ENCODE measurements around the gene PAK3.

PAK3 gene

DNA sequence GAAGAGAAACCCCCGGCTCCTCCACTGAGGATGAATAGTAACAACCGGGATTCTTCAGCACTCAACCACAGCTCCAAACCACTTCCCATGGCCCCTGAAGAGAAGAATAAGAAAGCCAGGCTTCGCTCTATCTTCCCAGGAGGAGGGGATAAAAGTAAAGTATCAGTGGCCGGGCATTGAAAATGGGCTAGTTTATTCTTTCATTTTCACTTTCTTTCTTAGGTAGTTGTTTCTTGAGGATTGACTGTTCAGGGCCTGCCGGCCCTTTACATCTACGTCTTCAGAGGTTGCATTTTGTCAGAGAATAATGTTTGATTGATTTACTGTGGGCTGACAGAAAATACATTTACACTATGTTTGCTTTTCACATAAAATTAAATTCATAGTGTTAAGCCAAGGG is 27.1 kb downstream of the PAK3 start:
- H3K23ac ChIP-seq (ENCODE audit: low read length) = no peak overlapping the region
- no peaks in the 10 kb centered on the region for H3K4me1 ChIP-seq (ENCODE audit: control insufficient read depth, low read depth, low read length)
- no peak overlapping the region for H3K18ac ChIP-seq (ENCODE audit: low read length)
- no peak overlapping the region for H3K27ac ChIP-seq (ENCODE audit: low read depth, low read length)
- no peaks in the 10 kb centered on the region for H3K36me3 ChIP-seq (ENCODE audit: control insufficient read depth, insufficient read depth, low read length)
- no peak overlapping the region for H3K4me2 ChIP-seq (ENCODE audit: low read length)
- H3K4ac ChIP-seq (ENCODE audit: low read depth, low read length) = no peak overlapping the region
- H3K79me1 ChIP-seq (ENCODE audit: low read length) = no peaks in the 10 kb centered on the region
- WGBS (ENCODE audit: extremely low coverage, insufficient coverage, low lambda C conversion rate) = no CpG with 5 or more reads among the region's 6 CpGs
- no peak overlapping the region for H3K56ac ChIP-seq (ENCODE audit: low read length)
- H3K27me3 ChIP-seq (ENCODE audit: insufficient read depth, low read length, poor library complexity) = no peaks in the 10 kb centered on the region
- H4K8ac ChIP-seq (ENCODE audit: low read depth, low read length) = no peak overlapping the region
- no peak overlapping the region for H4K5ac ChIP-seq (ENCODE audit: low read length)
- H2AK5ac ChIP-seq (ENCODE audit: low read length) = no peak overlapping the region
- DNase-seq = no peak
- no peak overlapping the region for H2BK5ac ChIP-seq (ENCODE audit: low read length)
- no peak overlapping the region for H2BK15ac ChIP-seq (replicated peaks; ENCODE audit: low read depth)
- no peaks in the 10 kb centered on the region for H3K79me2 ChIP-seq (ENCODE audit: control insufficient read depth, insufficient read depth, low read length)
- no peak overlapping the region for H3K9ac ChIP-seq (ENCODE audit: low read length)
- H2BK120ac ChIP-seq (ENCODE audit: low read depth, low read length) = no peak overlapping the region
- H3K4me3 ChIP-seq (ENCODE audit: low read length) = no peak overlapping the region

DNA sequence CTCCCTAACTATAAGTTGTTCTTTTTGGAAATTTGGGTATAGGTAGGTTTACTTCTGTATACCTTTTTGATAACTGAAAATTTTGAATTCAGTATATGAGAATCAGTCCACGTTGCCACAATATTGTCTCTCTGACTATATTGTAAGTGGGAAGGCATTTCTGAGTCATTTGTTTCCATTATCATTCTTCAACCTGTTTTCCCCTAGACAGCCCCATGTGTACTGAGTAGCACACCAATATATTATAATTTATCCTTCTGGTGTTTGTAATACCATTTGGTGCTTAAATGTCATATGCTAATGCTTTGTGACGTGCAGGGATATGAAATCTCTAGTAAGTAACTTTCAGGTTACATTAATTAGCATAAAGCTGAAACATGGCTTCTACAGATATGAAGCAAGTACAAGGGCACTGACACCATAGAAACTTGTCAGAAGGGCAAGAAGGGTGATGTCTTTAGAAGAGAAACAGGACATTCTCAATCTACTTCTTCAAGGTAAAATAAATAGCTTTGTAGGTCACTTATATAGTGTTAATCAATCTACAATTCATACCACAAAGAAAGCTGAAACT is 27.7 kb downstream of the PAK3 start:
- Histone ChIP-seq H2BK120ac (ENCODE audit: low read depth, low read length) (no peak overlapping the region), H3K18ac (ENCODE audit: low read length) (no peak overlapping the region), H4K8ac (ENCODE audit: low read depth, low read length) (no peak overlapping the region), H3K4me2 (ENCODE audit: low read length) (no peak overlapping the region), H3K36me3 (ENCODE audit: control insufficient read depth, insufficient read depth, low read length) (no peaks in the 10 kb centered on the region), H3K9ac (ENCODE audit: low read length) (no peak overlapping the region), H3K56ac (ENCODE audit: low read length) (no peak overlapping the region), H2BK15ac (replicated peaks; ENCODE audit: low read depth) (no peak overlapping the region), H3K27ac (ENCODE audit: low read depth, low read length) (no peak overlapping the region), H3K79me1 (ENCODE audit: low read length) (no peaks in the 10 kb centered on the region), H3K27me3 (ENCODE audit: insufficient read depth, low read length, poor library complexity) (no peaks in the 10 kb centered on the region), H3K79me2 (ENCODE audit: control insufficient read depth, insufficient read depth, low read length) (no peaks in the 10 kb centered on the region), H3K4me3 (ENCODE audit: low read length) (no peak overlapping the region), H3K4ac (ENCODE audit: low read depth, low read length) (no peak overlapping the region), H4K5ac (ENCODE audit: low read length) (no peak overlapping the region), H2AK5ac (ENCODE audit: low read length) (no peak overlapping the region), H2BK5ac (ENCODE audit: low read length) (no peak overlapping the region), H3K4me1 (ENCODE audit: control insufficient read depth, low read depth, low read length) (no peaks in the 10 kb centered on the region), H3K23ac (ENCODE audit: low read length) (no peak overlapping the region)
- DNase-seq = no peak
- WGBS (ENCODE audit: extremely low coverage, insufficient coverage, low lambda C conversion rate) = no CpG with 5 or more reads among the region's 2 CpGs

DNA sequence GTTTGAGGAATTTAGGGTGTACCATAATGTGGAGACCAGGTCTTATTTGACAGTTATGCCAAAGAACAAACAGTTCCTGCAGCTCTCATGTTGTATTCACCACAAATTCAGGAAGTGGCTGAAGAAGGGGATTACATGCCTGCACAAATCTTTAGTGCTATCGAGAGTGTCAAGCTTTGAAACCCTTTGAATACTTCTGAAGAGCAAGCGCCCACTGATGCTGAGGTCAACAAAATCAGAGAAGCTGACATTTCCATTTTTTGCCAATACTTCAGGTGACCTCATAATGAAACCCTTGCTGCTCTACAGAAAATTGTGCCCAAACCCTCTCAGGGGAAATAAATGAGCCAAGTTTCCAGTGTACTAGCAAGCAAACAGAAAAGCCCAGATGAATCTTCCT is 28.4 kb downstream of the PAK3 start:
- no peak overlapping the region for H3K18ac ChIP-seq (ENCODE audit: low read length)
- no peaks in the 10 kb centered on the region for H3K79me2 ChIP-seq (ENCODE audit: control insufficient read depth, insufficient read depth, low read length)
- no peak overlapping the region for H3K4ac ChIP-seq (ENCODE audit: low read depth, low read length)
- H4K5ac ChIP-seq (ENCODE audit: low read length) = no peak overlapping the region
- H3K4me3 ChIP-seq (ENCODE audit: low read length) = no peak overlapping the region
- H4K8ac ChIP-seq (ENCODE audit: low read depth, low read length) = no peak overlapping the region
- no peak overlapping the region for H2BK5ac ChIP-seq (ENCODE audit: low read length)
- H3K23ac ChIP-seq (ENCODE audit: low read length) = no peak overlapping the region
- H2AK5ac ChIP-seq (ENCODE audit: low read length) = no peak overlapping the region
- H3K9ac ChIP-seq (ENCODE audit: low read length) = no peak overlapping the region
- no peak overlapping the region for H2BK15ac ChIP-seq (replicated peaks; ENCODE audit: low read depth)
- no peak overlapping the region for H3K27ac ChIP-seq (ENCODE audit: low read depth, low read length)
- no peak overlapping the region for H3K4me2 ChIP-seq (ENCODE audit: low read length)
- DNase-seq = no peak
- no peak overlapping the region for H2BK120ac ChIP-seq (ENCODE audit: low read depth, low read length)
- no CpG with 5 or more reads among the region's 2 CpGs for WGBS (ENCODE audit: extremely low coverage, insufficient coverage, low lambda C conversion rate)
- no peak overlapping the region for H3K56ac ChIP-seq (ENCODE audit: low read length)
- no peaks in the 10 kb centered on the region for H3K4me1 ChIP-seq (ENCODE audit: control insufficient read depth, low read depth, low read length)
- H3K79me1 ChIP-seq (ENCODE audit: low read length) = no peaks in the 10 kb centered on the region
- no peaks in the 10 kb centered on the region for H3K27me3 ChIP-seq (ENCODE audit: insufficient read depth, low read length, poor library complexity)
- no peaks in the 10 kb centered on the region for H3K36me3 ChIP-seq (ENCODE audit: control insufficient read depth, insufficient read depth, low read length)

DNA sequence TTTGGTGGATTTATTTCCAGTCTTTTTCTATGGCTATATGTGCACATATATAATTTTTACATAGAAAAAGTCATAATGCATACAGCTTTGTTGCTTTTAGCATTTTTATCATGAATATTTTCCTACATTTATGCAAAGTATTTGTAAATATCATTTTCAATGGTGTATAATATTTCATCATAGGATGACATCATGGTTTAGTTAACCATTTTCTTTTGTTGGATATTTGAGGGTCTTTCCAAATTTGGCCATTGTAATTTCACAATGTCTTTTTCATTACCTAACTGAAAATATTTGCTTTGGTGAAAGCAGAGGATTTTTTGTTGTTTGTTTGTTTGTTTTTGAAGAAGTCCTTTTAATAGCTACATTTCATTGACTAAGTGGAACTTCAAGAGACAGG is 31.0 kb downstream of the PAK3 start:
- H3K27me3 ChIP-seq (ENCODE audit: insufficient read depth, low read length, poor library complexity) = no peaks in the 10 kb centered on the region
- no peak overlapping the region for H3K23ac ChIP-seq (ENCODE audit: low read length)
- no peak overlapping the region for H2BK15ac ChIP-seq (replicated peaks; ENCODE audit: low read depth)
- H3K4ac ChIP-seq (ENCODE audit: low read depth, low read length) = no peak overlapping the region
- H4K5ac ChIP-seq (ENCODE audit: low read length) = no peak overlapping the region
- no peaks in the 10 kb centered on the region for H3K36me3 ChIP-seq (ENCODE audit: control insufficient read depth, insufficient read depth, low read length)
- no peak overlapping the region for H4K8ac ChIP-seq (ENCODE audit: low read depth, low read length)
- no peak overlapping the region for H2BK5ac ChIP-seq (ENCODE audit: low read length)
- no peak overlapping the region for H2AK5ac ChIP-seq (ENCODE audit: low read length)
- no peak overlapping the region for H3K4me3 ChIP-seq (ENCODE audit: low read length)
- H3K27ac ChIP-seq (ENCODE audit: low read depth, low read length) = no peak overlapping the region
- no peak overlapping the region for H3K18ac ChIP-seq (ENCODE audit: low read length)
- no peaks in the 10 kb centered on the region for H3K79me2 ChIP-seq (ENCODE audit: control insufficient read depth, insufficient read depth, low read length)
- no peak overlapping the region for H3K9ac ChIP-seq (ENCODE audit: low read length)
- H2BK120ac ChIP-seq (ENCODE audit: low read depth, low read length) = no peak overlapping the region
- no peak overlapping the region for H3K4me2 ChIP-seq (ENCODE audit: low read length)
- no peak for DNase-seq
- no peaks in the 10 kb centered on the region for H3K4me1 ChIP-seq (ENCODE audit: control insufficient read depth, low read depth, low read length)
- no peak overlapping the region for H3K56ac ChIP-seq (ENCODE audit: low read length)
- no peaks in the 10 kb centered on the region for H3K79me1 ChIP-seq (ENCODE audit: low read length)

DNA sequence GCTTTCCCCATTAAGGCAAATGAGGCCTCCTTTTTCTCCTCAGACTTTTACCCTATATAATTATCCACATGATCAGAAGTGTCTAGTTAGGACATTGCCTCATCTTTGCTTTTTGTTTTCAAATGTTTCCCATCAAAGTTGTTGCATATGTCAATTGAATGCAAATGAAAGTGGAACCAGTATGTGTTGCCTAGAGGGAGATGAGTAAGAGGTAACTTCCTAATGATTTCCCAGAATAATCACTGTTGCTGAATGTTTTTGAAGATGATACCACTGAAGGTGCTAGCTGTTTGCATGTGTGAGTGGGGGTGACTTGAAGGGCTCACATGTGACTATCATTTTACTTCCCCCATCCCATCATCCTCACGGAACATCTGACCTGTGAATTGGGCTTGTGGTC is 33.9 kb downstream of the PAK3 start:
- no peaks in the 10 kb centered on the region for H3K36me3 ChIP-seq (ENCODE audit: control insufficient read depth, insufficient read depth, low read length)
- WGBS (ENCODE audit: extremely low coverage, insufficient coverage, low lambda C conversion rate) = no CpG with 5 or more reads among the region's 1 CpG
- H3K4me3 ChIP-seq (ENCODE audit: low read length) = no peak overlapping the region
- no peaks in the 10 kb centered on the region for H3K79me1 ChIP-seq (ENCODE audit: low read length)
- H3K4me1 ChIP-seq (ENCODE audit: control insufficient read depth, low read depth, low read length) = no peaks in the 10 kb centered on the region
- no peak for DNase-seq
- no peak overlapping the region for H3K18ac ChIP-seq (ENCODE audit: low read length)
- no peak overlapping the region for H4K8ac ChIP-seq (ENCODE audit: low read depth, low read length)
- no peak overlapping the region for H3K56ac ChIP-seq (ENCODE audit: low read length)
- no peak overlapping the region for H2BK5ac ChIP-seq (ENCODE audit: low read length)
- no peak overlapping the region for H3K9ac ChIP-seq (ENCODE audit: low read length)
- H3K4me2 ChIP-seq (ENCODE audit: low read length) = no peak overlapping the region
- H2BK120ac ChIP-seq (ENCODE audit: low read depth, low read length) = no peak overlapping the region
- H4K5ac ChIP-seq (ENCODE audit: low read length) = no peak overlapping the region
- H2BK15ac ChIP-seq (replicated peaks; ENCODE audit: low read depth) = no peak overlapping the region
- no peak overlapping the region for H2AK5ac ChIP-seq (ENCODE audit: low read length)
- H3K23ac ChIP-seq (ENCODE audit: low read length) = no peak overlapping the region
- H3K27me3 ChIP-seq (ENCODE audit: insufficient read depth, low read length, poor library complexity) = no peaks in the 10 kb centered on the region
- H3K4ac ChIP-seq (ENCODE audit: low read depth, low read length) = no peak overlapping the region
- H3K79me2 ChIP-seq (ENCODE audit: control insufficient read depth, insufficient read depth, low read length) = no peaks in the 10 kb centered on the region
- H3K27ac ChIP-seq (ENCODE audit: low read depth, low read length) = no peak overlapping the region

- no peak overlapping the region for H4K8ac ChIP-seq (ENCODE audit: low read depth, low read length)
- H4K5ac ChIP-seq (ENCODE audit: low read length) = no peak overlapping the region
- H3K79me1 ChIP-seq (ENCODE audit: low read length) = no peaks in the 10 kb centered on the region
- no peak overlapping the region for H3K4ac ChIP-seq (ENCODE audit: low read depth, low read length)
- no peak overlapping the region for H3K4me2 ChIP-seq (ENCODE audit: low read length)
- no peaks in the 10 kb centered on the region for H3K79me2 ChIP-seq (ENCODE audit: control insufficient read depth, insufficient read depth, low read length)
- H3K27me3 ChIP-seq (ENCODE audit: insufficient read depth, low read length, poor library complexity) = no peaks in the 10 kb centered on the region
- H2AK5ac ChIP-seq (ENCODE audit: low read length) = no peak overlapping the region
- no peaks in the 10 kb centered on the region for H3K36me3 ChIP-seq (ENCODE audit: control insufficient read depth, insufficient read depth, low read length)
- no peak overlapping the region for H3K56ac ChIP-seq (ENCODE audit: low read length)
- H3K4me1 ChIP-seq (ENCODE audit: control insufficient read depth, low read depth, low read length) = no peaks in the 10 kb centered on the region
- no peak for DNase-seq
- no peak overlapping the region for H3K9ac ChIP-seq (ENCODE audit: low read length)
- no peak overlapping the region for H3K18ac ChIP-seq (ENCODE audit: low read length)
- H3K4me3 ChIP-seq (ENCODE audit: low read length) = no peak overlapping the region
- H2BK15ac ChIP-seq (replicated peaks; ENCODE audit: low read depth) = no peak overlapping the region
- no peak overlapping the region for H2BK5ac ChIP-seq (ENCODE audit: low read length)
- H2BK120ac ChIP-seq (ENCODE audit: low read depth, low read length) = no peak overlapping the region
- no peak overlapping the region for H3K27ac ChIP-seq (ENCODE audit: low read depth, low read length)
- H3K23ac ChIP-seq (ENCODE audit: low read length) = no peak overlapping the region
Observed at GRCh38 chrX:111131572-111131971, 35.6 kb downstream of the PAK3 start.

Measured in mesendoderm (in vitro differentiated cells).